HL-60 (cell line): ENCODE data around the gene SLC35G6.
"Not testable (repeated sequence)": the region's sequence is repeated elsewhere in the genome, so short reads cannot be mapped to it uniquely, and the experiment has no call there.

ENCODE experiments used
- DNase-seq, 2 experiments: peaks; one replicate each; pipeline ENCODE4 v3.0.0-alpha.2; 2010 to 2020; ENCODE audit warnings: low read depth in 1 of 2, low spot score in 1 of 2
- H3K27ac ChIP-seq: fragments of 250-450 bp; sonication (Bioruptor Pico); replicated peaks from 2 replicates; pipeline ENCODE4 v1.5.1; 2020; ENCODE audit warnings: mild to moderate bottlenecking, moderate library complexity
- H3K27me3 ChIP-seq: fragments of 250-450 bp; sonication (Bioruptor Pico); 2 replicates; pipeline ENCODE4 v1.5.1; 2021; ENCODE audit warnings: mild to moderate bottlenecking, moderate library complexity; ENCODE audit not compliant: insufficient read depth, poor library complexity, severe bottlenecking
- H3K4me3 ChIP-seq: replicated peaks from 2 replicates; pipeline ENCODE4 v1.5.1; 2011; ENCODE audit warnings: mild to moderate bottlenecking, control low read depth, low read length; ENCODE audit not compliant: insufficient read depth
- CTCF ChIP-seq: IDR thresholded peaks from one replicate; pipeline ENCODE4 v1.5.1; 2011; ENCODE audit warnings: low read length, control low read depth, inconsistent platforms; ENCODE audit not compliant: insufficient read depth
- GABPA ChIP-seq: IDR thresholded peaks from 2 replicates; pipeline ENCODE4 v1.6.1; 2012; ENCODE audit warnings: low read depth
- POLR2AphosphoS5 ChIP-seq: IDR thresholded peaks from 2 replicates; pipeline ENCODE4 v1.6.1; 2012; ENCODE audit warnings: low read depth
- REST ChIP-seq: IDR thresholded peaks from 2 replicates; pipeline ENCODE4 v1.6.1; 2012; ENCODE audit warnings: low read depth; ENCODE audit not compliant: insufficient replicate concordance
- SPI1 ChIP-seq: IDR thresholded peaks from 2 replicates; pipeline ENCODE4 v1.6.1; 2012; ENCODE audit warnings: low read depth, mild to moderate bottlenecking, borderline replicate concordance
- long read RNA-seq: library from polyadenylated mRNA; unstranded; transcript quantifications from one replicate; pipeline ENCODE4 v2.0.0, GENCODE V29; 2020

Gene SLC35G6
- long read RNA-seq, result 0 reads

- H3K27ac ChIP-seq, DNase-seq, H3K4me3 ChIP-seq, H3K27me3 ChIP-seq: not testable (repeated sequence)
Observed at GRCh38 chr17:7481275-7481674, at the start of gene SLC35G6. SLC35G6 (plus strand) TSS chr17:7481446; CDS start chr17:7481517, 71 bp downstream.

- no peak overlapping the region for H3K4me3 ChIP-seq
- no peaks in the 10 kb centered on the region for H3K27me3 ChIP-seq
- TF ChIP-seq GABPA, result no peak
- TF ChIP-seq POLR2AphosphoS5, result no peak
- TF ChIP-seq SPI1, result no peak
- TF ChIP-seq REST, result no peak
- TF ChIP-seq CTCF, result no peak
- no peak overlapping the region for H3K27ac ChIP-seq
- no peak for DNase-seq
Observed at GRCh38 chr17:7432296-7432695, 49.0 kb upstream of the SLC35G6 start.

GRCh38 chr17:7435676-7436555, 45.3 kb upstream of the SLC35G6 start:
- TF ChIP-seq REST, result peak; percentile 16
- TF ChIP-seq CTCF, result no peak
- peak; percentile 30 to 61 for DNase-seq
- Histone ChIP-seq H3K4me3 (peak overlapping the region; percentile 38), H3K27me3 (peaks cover 8% of the 10 kb centered on the region), H3K27ac (peak overlapping the region; percentile 74)

GRCh38 chr17:7436556-7437368, 44.5 kb upstream of the SLC35G6 start:
- TF ChIP-seq GABPA (no peak), CTCF (peak; percentile 43)
- Histone ChIP-seq H3K27ac (peak overlapping the region; percentile 74), H3K4me3 (peak overlapping the region; percentile 25), H3K27me3 (peaks cover 8% of the 10 kb centered on the region)
- peak; percentile 65 to 73 for DNase-seq
